ENCODE measurements around the gene ATP9B.

Gene ATP9B

GRCh38 chr18:79227621-79228020 is 158.4 kb downstream of the ATP9B start:
- ATAC-seq: no peak

GRCh38 chr18:79229431-79229830 is 160.2 kb downstream of the ATP9B start:
- TF ChIP-seq ZFP3 (CRISPR knock-in tag; IDR thresholded peaks at IDR 0.05) (no peak), POU6F1 (CRISPR knock-in tag; IDR thresholded peaks at IDR 0.05; ENCODE audit: borderline replicate concordance, low read depth) (no peak), SNAI2 (CRISPR knock-in tag; IDR thresholded peaks at IDR 0.05) (no peak), CSDC2 (CRISPR knock-in tag; IDR thresholded peaks at IDR 0.05) (no peak), ZNF70 (CRISPR knock-in tag; IDR thresholded peaks at IDR 0.05) (no peak), ESRRG (CRISPR knock-in tag; IDR thresholded peaks at IDR 0.05) (no peak), ZNF565 (CRISPR knock-in tag; conservative IDR thresholded peaks at IDR 0.05; ENCODE audit: low read depth) (no peak), TCF4 (CRISPR knock-in tag; IDR thresholded peaks at IDR 0.05; ENCODE audit: borderline replicate concordance) (no peak), PATZ1 (CRISPR knock-in tag; IDR thresholded peaks at IDR 0.05; ENCODE audit: borderline replicate concordance) (no peak)
- no peak for ATAC-seq

More at GRCh38 chr18:79227621-79228020, 158.4 kb downstream of the ATP9B start:
- TF ChIP-seq CSRNP3 (CRISPR knock-in tag; IDR thresholded peaks at IDR 0.05): no peak
- TF ChIP-seq BACH2 (CRISPR knock-in tag; IDR thresholded peaks at IDR 0.05; ENCODE audit: borderline replicate concordance): no peak
- TF ChIP-seq ZNF70 (CRISPR knock-in tag; IDR thresholded peaks at IDR 0.05): no peak

- TF ChIP-seq PPARA (CRISPR knock-in tag; IDR thresholded peaks at IDR 0.05; ENCODE audit: borderline replicate concordance): no peak
- no peak for TF ChIP-seq CSRNP3 (CRISPR knock-in tag; IDR thresholded peaks at IDR 0.05)
- TF ChIP-seq RARB (CRISPR knock-in tag; IDR thresholded peaks at IDR 0.05): no peak
- no peak for TF ChIP-seq ZNF565 (CRISPR knock-in tag; conservative IDR thresholded peaks at IDR 0.05; ENCODE audit: low read depth)
- no peak for TF ChIP-seq ZNF70 (CRISPR knock-in tag; IDR thresholded peaks at IDR 0.05)
- TF ChIP-seq PATZ1 (CRISPR knock-in tag; IDR thresholded peaks at IDR 0.05; ENCODE audit: borderline replicate concordance): no peak
- no peak for TF ChIP-seq POU6F1 (CRISPR knock-in tag; IDR thresholded peaks at IDR 0.05; ENCODE audit: borderline replicate concordance, low read depth)
- TF ChIP-seq CSDC2 (CRISPR knock-in tag; IDR thresholded peaks at IDR 0.05): no peak
- TF ChIP-seq ZFP30 (CRISPR knock-in tag; IDR thresholded peaks at IDR 0.05): no peak
- no peak for TF ChIP-seq SNAI2 (CRISPR knock-in tag; IDR thresholded peaks at IDR 0.05)
- TF ChIP-seq TCF4 (CRISPR knock-in tag; IDR thresholded peaks at IDR 0.05; ENCODE audit: borderline replicate concordance): no peak
- no peak for TF ChIP-seq TOX (CRISPR knock-in tag; IDR thresholded peaks at IDR 0.05; ENCODE audit: borderline replicate concordance)
- no peak for TF ChIP-seq OSR1 (CRISPR knock-in tag; IDR thresholded peaks at IDR 0.05)
- TF ChIP-seq ARNTL (CRISPR knock-in tag; IDR thresholded peaks at IDR 0.05; ENCODE audit: borderline replicate concordance, low read depth): no peak
- no peak for TF ChIP-seq ZC3H10 (CRISPR knock-in tag; IDR thresholded peaks at IDR 0.05)
- TF ChIP-seq CREB5 (CRISPR knock-in tag; IDR thresholded peaks at IDR 0.05; ENCODE audit: low read depth): no peak
- TF ChIP-seq ZNF8 (CRISPR knock-in tag; IDR thresholded peaks at IDR 0.05): no peak
- no peak for TF ChIP-seq GLIS3 (CRISPR knock-in tag; IDR thresholded peaks at IDR 0.05)
- no peak for TF ChIP-seq BACH2 (CRISPR knock-in tag; IDR thresholded peaks at IDR 0.05; ENCODE audit: borderline replicate concordance)
- ATAC-seq: no peak
These were observed 165.2 kb downstream of the ATP9B start for GRCh38 chr18:79234438-79234837.
